Smooth muscle cell (in vitro differentiated cells): ENCODE measurements around the gene NOTCH1. TPM values are rescaled to one million over a fixed set of nuclear protein-coding genes. Genes with fewer than 3 reads are reported as not detected.
A peak's percentile ranks its signal among the peaks of the same experiment; 100 is the strongest.

Experiments used
- DNase-seq: peaks from one replicate; lab custom pipeline; 2025; ENCODE audit not compliant: unreplicated experiment; lab: John Stamatoyannopoulos, UW
- H2AFZ ChIP-seq: fragments of 200-600 bp; sonication (generic); 2 replicates; pipeline ENCODE4 v1.6.0; 2016; ENCODE audit warnings: antibody characterized with exemption, low read depth, mild to moderate bottlenecking
- H3F3A ChIP-seq: fragments of 200-600 bp; sonication (generic); 2 replicates; pipeline ENCODE4 v1.6.0; 2017; ENCODE audit warnings: antibody characterized with exemption, low read depth
- H3K27ac ChIP-seq: fragments of 200-600 bp; sonication (generic); 2 replicates; pipeline ENCODE4 v1.5.1; 2016; ENCODE audit warnings: low read depth, mild to moderate bottlenecking
- H3K27me3 ChIP-seq: fragments of 200-600 bp; sonication (generic); 2 replicates; pipeline ENCODE4 v1.6.1; 2016; ENCODE audit warnings: low read depth, mild to moderate bottlenecking
- H3K36me3 ChIP-seq: fragments of 200-600 bp; sonication (generic); 2 replicates; pipeline ENCODE4 v1.5.1; 2016; ENCODE audit warnings: low read depth
- H3K4me1 ChIP-seq: fragments of 200-600 bp; sonication (generic); 2 replicates; pipeline ENCODE4 v1.5.1; 2016; ENCODE audit warnings: low read depth
- H3K4me2 ChIP-seq: fragments of 200-600 bp; sonication (generic); 2 replicates; pipeline ENCODE4 v1.6.0; 2016; ENCODE audit warnings: mild to moderate bottlenecking
- H3K4me3 ChIP-seq: fragments of 200-600 bp; sonication (generic); 2 replicates; pipeline ENCODE4 v1.5.1; 2016; ENCODE audit warnings: mild to moderate bottlenecking
- H3K79me2 ChIP-seq: fragments of 200-600 bp; sonication (generic); 2 replicates; pipeline ENCODE4 v1.6.0; 2016; ENCODE audit warnings: low read depth, mild to moderate bottlenecking
- H3K9ac ChIP-seq: fragments of 200-600 bp; sonication (generic); 2 replicates; pipeline ENCODE4 v1.6.0; 2016; ENCODE audit warnings: low read depth
- H3K9me3 ChIP-seq: fragments of 200-600 bp; sonication (generic); replicated peaks from 2 replicates; pipeline ENCODE4 v1.5.1; 2016; ENCODE audit warnings: low read depth
- H4K20me1 ChIP-seq: fragments of 200-600 bp; sonication (generic); 2 replicates; pipeline ENCODE4 v1.6.0; 2016; ENCODE audit warnings: low read depth
- WGBS: methylation state at CpG from one replicate; pipeline ENCODE4 v1.1.7; 2016; ENCODE audit warnings: low lambda C conversion rate; 5-methylcytosine and 5-hydroxymethylcytosine counted together
- polyA plus RNA-seq: library from polyadenylated mRNA; unstranded; fragments of >200 nt; fragmentation: Nextera tagmentation; extraction: Ambion mirVana; gene quantifications from 2 replicates; pipeline ENCODE4 v1.2.1, GENCODE V29; 2016
- total RNA-seq: library from RNA; depleted of rRNA; stranded (reverse); fragments of >200 nt; gene quantifications from 2 replicates; pipeline ENCODE4 v1.2.3, GENCODE V29; 2014
- TF ChIP-seq, protein P1 (sequence below): fragments of 200-600 bp; sonication (generic); IDR thresholded peaks from 2 replicates; pipeline ENCODE4 v1.5.1; 2017; ENCODE audit warnings: borderline replicate concordance, mild to moderate bottlenecking, antibody characterized with exemption; ENCODE audit not compliant: insufficient read depth, poor library complexity, severe bottlenecking

NOTCH1 gene
- total and polyA plus RNA-seq, 2 experiments from 2014 or later, result 7.2 to 13.2 TPM

DNA sequence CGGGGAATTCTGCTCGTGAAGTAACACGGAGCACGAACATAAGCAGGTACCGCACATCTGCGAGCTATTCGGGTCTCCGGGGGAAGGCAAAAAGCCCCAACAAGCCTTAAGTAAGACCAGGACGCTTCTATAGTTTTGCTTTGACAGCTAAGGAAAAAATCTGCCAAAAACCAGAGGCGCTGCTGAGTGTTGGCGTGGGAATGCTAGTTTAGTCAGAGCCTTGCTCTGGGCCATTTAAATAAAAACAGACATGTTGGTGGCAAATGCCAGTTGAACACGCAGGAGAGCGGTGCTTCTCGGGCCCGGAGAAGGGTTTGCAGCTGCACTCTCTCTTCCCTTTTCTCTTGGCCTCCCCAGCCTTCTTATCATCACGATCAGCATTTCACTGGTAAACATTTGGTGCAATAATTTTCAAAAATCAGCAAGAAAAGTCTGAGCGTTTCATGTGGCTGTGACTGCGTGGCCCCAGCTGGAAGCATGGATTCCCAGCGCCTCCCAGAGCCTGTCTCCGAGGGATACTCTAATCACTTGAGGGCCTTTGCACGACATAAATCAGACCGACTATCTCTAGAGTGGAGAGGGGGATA, 6.4 kb upstream of the NOTCH1 start:
- Histone ChIP-seq H3K79me2 (no peaks in the 10 kb centered on the region), H3K4me3 (no peak overlapping the region), H3K9ac (peak overlapping the region; percentile 41), H3K9me3 (no peaks in the 10 kb centered on the region), H3K36me3 (no peaks in the 10 kb centered on the region), H3F3A (no peaks in the 10 kb centered on the region), H4K20me1 (no peaks in the 10 kb centered on the region), H3K27ac (peak overlapping the region; percentile 83), H3K27me3 (no peaks in the 10 kb centered on the region), H3K4me2 (peak overlapping the region; percentile 86), H3K4me1 (peaks cover 30% of the 10 kb centered on the region), H2AFZ (no peak overlapping the region)
- WGBS, result 10% methylated on average over 22 of the region's 22 CpGs
- TF ChIP-seq, protein P1, sequence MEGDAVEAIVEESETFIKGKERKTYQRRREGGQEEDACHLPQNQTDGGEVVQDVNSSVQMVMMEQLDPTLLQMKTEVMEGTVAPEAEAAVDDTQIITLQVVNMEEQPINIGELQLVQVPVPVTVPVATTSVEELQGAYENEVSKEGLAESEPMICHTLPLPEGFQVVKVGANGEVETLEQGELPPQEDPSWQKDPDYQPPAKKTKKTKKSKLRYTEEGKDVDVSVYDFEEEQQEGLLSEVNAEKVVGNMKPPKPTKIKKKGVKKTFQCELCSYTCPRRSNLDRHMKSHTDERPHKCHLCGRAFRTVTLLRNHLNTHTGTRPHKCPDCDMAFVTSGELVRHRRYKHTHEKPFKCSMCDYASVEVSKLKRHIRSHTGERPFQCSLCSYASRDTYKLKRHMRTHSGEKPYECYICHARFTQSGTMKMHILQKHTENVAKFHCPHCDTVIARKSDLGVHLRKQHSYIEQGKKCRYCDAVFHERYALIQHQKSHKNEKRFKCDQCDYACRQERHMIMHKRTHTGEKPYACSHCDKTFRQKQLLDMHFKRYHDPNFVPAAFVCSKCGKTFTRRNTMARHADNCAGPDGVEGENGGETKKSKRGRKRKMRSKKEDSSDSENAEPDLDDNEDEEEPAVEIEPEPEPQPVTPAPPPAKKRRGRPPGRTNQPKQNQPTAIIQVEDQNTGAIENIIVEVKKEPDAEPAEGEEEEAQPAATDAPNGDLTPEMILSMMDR, result no peak
- DNase-seq, result peak; percentile 68

DNA sequence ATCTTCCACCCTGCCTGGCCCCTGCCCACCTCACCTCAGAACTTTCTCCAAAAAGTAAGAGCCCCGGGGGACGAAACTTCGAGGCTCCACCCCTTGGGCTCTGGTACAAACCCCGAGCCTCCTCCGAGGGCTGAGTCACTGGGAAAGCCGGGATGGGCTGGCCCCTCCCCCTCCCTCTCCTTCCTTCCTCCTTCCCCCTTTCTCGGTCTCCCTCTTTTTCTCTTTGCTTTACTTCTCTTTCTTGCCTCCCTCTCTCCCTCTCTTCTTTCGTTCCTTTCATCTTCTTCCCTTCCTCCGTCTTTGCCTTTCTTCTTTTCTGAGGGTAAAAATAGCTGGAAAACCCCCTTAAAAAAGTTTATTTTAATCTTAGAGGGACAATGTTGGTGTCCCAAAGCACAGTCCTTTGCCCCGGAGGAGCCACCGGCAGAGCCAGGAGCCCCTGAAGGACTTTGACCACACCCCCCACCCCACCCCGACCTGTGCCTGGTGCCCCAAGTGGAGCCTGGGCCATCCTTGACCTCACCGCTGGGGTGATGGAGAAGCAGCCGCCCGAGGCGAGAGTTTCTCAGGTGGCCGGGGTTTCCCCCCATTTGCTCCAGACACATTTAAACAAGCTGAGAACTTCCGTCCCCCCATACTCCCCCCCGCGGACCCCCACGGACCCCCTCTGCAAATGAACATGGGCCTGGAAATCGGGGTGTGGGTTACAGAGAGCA, 5.7 kb upstream of the NOTCH1 start:
- no peaks in the 10 kb centered on the region for H4K20me1 ChIP-seq

GRCh38 chr9:136550439-136551289, 4.8 kb upstream of the NOTCH1 start:
- 85% methylated on average over 12 of the region's 13 CpGs for WGBS

More for the DNA sequence above, 5.7 kb upstream of the NOTCH1 start:
- no peaks in the 10 kb centered on the region for H3K9me3 ChIP-seq
- peak overlapping the region; percentile 26 for H3K4me3 ChIP-seq
- peak overlapping the region; percentile 64 for H3K9ac ChIP-seq
- TF ChIP-seq, protein P1, result no peak
- peak overlapping the region; percentile 83 for H3K27ac ChIP-seq
- no peaks in the 10 kb centered on the region for H3K36me3 ChIP-seq
- peaks cover 3% of the 10 kb centered on the region for H3K79me2 ChIP-seq
- no peaks in the 10 kb centered on the region for H3F3A ChIP-seq
- WGBS, result 39% methylated on average over 22 of the region's 22 CpGs
- H3K27me3 ChIP-seq, result no peaks in the 10 kb centered on the region
- DNase-seq, result peak; percentile 33
- H2AFZ ChIP-seq, result no peak overlapping the region
- peaks cover 37% of the 10 kb centered on the region for H3K4me1 ChIP-seq
- peak overlapping the region; percentile 86 for H3K4me2 ChIP-seq

More at GRCh38 chr9:136550439-136551289, 4.8 kb upstream of the NOTCH1 start:
- no peak for DNase-seq
- no peaks in the 10 kb centered on the region for H3F3A ChIP-seq
- H3K4me2 ChIP-seq, result peak overlapping the region; percentile 86
- no peak overlapping the region for H2AFZ ChIP-seq
- H3K4me1 ChIP-seq, result peaks cover 40% of the 10 kb centered on the region
- H3K36me3 ChIP-seq, result no peaks in the 10 kb centered on the region
- H3K79me2 ChIP-seq, result peaks cover 6% of the 10 kb centered on the region
- peak overlapping the region; percentile 83 for H3K27ac ChIP-seq
- TF ChIP-seq, protein P1, result no peak
- no peak overlapping the region for H3K4me3 ChIP-seq
- H3K9ac ChIP-seq, result peak overlapping the region; percentile 64
- no peaks in the 10 kb centered on the region for H3K9me3 ChIP-seq
- H3K27me3 ChIP-seq, result no peaks in the 10 kb centered on the region
- no peaks in the 10 kb centered on the region for H4K20me1 ChIP-seq
